ENCODE measurements around the gene SCARB1.

DNA sequence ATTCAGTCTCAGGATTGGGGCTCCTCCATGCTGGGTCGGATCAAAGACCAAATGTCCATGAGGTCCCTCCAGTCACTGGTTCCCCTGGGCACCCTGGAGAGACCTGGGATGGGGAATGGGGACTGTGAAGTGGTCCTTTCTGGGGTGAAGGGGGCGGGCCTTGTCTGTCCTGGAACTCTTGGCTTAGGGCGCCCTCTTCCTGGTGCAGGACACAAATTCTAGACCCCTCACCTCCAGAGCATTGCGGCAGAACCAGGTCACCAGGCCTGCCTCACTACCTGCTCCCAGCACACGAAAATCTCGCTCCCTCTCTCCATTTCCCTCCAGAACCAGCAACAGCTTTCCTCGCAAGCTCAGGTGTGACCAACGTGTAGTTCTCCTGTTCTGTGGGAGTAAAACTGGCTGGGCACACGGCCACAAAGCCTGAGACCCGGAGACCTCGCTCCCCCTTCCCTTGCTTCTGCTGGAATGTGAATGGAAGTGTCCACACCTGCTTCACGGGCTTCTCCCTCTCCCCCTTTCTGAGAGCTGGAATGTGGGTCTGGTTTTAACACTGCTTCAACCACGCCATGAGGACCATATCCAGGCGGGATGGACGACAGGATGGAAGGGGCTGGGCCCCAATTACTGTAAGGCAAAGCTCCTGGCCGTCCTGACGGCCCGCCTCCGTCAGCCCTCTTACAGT is 112.7 kb downstream of the SCARB1 start:
- TF ChIP-seq, protein P1, sequence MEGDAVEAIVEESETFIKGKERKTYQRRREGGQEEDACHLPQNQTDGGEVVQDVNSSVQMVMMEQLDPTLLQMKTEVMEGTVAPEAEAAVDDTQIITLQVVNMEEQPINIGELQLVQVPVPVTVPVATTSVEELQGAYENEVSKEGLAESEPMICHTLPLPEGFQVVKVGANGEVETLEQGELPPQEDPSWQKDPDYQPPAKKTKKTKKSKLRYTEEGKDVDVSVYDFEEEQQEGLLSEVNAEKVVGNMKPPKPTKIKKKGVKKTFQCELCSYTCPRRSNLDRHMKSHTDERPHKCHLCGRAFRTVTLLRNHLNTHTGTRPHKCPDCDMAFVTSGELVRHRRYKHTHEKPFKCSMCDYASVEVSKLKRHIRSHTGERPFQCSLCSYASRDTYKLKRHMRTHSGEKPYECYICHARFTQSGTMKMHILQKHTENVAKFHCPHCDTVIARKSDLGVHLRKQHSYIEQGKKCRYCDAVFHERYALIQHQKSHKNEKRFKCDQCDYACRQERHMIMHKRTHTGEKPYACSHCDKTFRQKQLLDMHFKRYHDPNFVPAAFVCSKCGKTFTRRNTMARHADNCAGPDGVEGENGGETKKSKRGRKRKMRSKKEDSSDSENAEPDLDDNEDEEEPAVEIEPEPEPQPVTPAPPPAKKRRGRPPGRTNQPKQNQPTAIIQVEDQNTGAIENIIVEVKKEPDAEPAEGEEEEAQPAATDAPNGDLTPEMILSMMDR (IDR thresholded peaks at IDR 0.05) = no peak
- no peak for TF ChIP-seq POLR2AphosphoS5 (IDR thresholded peaks at IDR 0.05; ENCODE audit: low read depth, low read length)
- TF ChIP-seq, protein P2, sequence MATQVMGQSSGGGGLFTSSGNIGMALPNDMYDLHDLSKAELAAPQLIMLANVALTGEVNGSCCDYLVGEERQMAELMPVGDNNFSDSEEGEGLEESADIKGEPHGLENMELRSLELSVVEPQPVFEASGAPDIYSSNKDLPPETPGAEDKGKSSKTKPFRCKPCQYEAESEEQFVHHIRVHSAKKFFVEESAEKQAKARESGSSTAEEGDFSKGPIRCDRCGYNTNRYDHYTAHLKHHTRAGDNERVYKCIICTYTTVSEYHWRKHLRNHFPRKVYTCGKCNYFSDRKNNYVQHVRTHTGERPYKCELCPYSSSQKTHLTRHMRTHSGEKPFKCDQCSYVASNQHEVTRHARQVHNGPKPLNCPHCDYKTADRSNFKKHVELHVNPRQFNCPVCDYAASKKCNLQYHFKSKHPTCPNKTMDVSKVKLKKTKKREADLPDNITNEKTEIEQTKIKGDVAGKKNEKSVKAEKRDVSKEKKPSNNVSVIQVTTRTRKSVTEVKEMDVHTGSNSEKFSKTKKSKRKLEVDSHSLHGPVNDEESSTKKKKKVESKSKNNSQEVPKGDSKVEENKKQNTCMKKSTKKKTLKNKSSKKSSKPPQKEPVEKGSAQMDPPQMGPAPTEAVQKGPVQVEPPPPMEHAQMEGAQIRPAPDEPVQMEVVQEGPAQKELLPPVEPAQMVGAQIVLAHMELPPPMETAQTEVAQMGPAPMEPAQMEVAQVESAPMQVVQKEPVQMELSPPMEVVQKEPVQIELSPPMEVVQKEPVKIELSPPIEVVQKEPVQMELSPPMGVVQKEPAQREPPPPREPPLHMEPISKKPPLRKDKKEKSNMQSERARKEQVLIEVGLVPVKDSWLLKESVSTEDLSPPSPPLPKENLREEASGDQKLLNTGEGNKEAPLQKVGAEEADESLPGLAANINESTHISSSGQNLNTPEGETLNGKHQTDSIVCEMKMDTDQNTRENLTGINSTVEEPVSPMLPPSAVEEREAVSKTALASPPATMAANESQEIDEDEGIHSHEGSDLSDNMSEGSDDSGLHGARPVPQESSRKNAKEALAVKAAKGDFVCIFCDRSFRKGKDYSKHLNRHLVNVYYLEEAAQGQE (IDR thresholded peaks at IDR 0.05; ENCODE audit: insufficient read depth in 1 of 2, low read depth in 2 of 2, low read length in 1 of 2) = no peak
- no peak for TF ChIP-seq SIN3A (IDR thresholded peaks at IDR 0.05; ENCODE audit: borderline replicate concordance, insufficient read depth, low read depth, low read length)
- no peak for TF ChIP-seq TCF7L2 (IDR thresholded peaks at IDR 0.05; ENCODE audit: low read depth, low read length)

Measured in Panc1 (cell line).